ENCODE data around the gene ZYX.

The ZYX gene

GRCh38 chr7:143355450-143356385 is 25.4 kb upstream of the ZYX start:
- H3K4me3 ChIP-seq (ENCODE audit: low read length), result no peak overlapping the region
- TF ChIP-seq ZNF274 (IDR thresholded peaks at IDR 0.05; ENCODE audit: low read depth, low read length), result no peak

DNA sequence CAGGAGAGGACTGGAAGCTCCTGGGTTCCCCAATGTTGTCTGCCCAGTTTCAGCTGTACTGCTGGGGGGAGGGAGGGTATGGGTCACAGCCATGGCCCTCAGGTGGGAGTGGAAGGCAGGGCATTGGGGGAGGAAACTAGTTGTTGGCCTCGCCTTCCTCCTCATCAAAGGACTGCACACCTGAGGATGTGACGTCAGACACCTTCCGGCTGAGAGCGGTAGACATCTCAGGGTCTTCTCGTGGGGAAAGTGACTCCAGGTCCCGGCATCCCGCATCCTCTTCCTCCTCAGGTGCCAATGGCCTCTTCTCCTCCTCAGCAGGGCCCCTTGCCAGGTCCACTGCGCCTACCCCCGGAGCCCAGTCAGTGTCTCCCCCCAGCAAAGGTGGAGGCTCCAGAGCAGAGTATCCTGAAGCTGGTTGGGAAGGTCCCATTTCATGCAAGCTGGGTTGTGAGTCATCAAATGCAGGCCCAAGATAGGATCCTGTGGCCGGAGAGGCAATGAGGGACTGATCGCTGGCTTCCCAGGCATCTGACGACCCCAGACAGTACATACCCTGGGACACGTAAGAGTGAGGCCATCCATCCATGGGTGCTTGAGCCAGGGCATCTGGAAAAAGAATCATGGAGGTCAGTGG is 24.6 kb upstream of the ZYX start:
- no peak overlapping the region for H3K4me3 ChIP-seq (ENCODE audit: low read length)
- no peak for TF ChIP-seq ZNF274 (IDR thresholded peaks at IDR 0.05; ENCODE audit: low read depth, low read length)

GRCh38 chr7:143358626-143359025 is 22.5 kb upstream of the ZYX start:
- no peak overlapping the region for H3K4me3 ChIP-seq (ENCODE audit: low read length)
- TF ChIP-seq ZNF274 (IDR thresholded peaks at IDR 0.05; ENCODE audit: low read depth, low read length), result no peak

GRCh38 chr7:143359771-143360353 is 21.3 kb upstream of the ZYX start:
- no peak for TF ChIP-seq ZNF274 (IDR thresholded peaks at IDR 0.05; ENCODE audit: low read depth, low read length)
- H3K4me3 ChIP-seq (ENCODE audit: low read length), result no peak overlapping the region

GRCh38 chr7:143360788-143361551 is 20.2 kb upstream of the ZYX start:
- no peak for TF ChIP-seq ZNF274 (IDR thresholded peaks at IDR 0.05; ENCODE audit: low read depth, low read length)
- H3K4me3 ChIP-seq (ENCODE audit: low read length), result no peak overlapping the region

DNA sequence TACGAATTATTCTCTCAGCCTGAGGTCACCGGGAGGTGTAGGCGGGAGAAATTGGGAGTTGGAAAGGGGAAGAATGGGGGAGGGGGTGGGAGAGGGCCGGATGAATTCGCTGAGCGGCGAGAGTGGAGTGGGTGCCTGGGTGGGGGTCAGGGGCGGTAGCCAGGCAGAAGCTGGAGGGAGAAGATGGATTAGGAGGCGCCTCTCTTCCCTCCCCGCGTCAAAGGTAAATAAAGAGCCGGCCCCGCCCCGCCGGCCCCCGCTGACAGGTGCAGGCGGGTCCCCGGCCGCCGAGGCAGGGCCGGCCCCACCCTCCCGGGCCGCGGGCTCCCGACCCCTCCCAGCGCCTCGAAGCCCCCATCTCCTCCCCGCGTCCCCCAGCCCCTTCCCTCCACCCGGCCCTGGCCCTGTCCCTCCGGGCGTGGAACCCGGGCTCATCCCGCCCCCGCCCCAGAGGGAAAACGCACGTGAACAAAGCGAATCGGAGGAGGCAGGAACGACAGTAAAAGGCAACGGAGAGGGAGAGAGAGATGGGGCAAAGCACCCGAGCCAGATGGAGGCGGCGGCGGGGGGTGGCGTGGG is 19.5 kb upstream of the ZYX start:
- 0 out of 2 replicates have a peak overlapping the region, but pooled peaks have one; percentile 55 for H3K4me3 ChIP-seq (ENCODE audit: low read length)
- no peak for TF ChIP-seq ZNF274 (IDR thresholded peaks at IDR 0.05; ENCODE audit: low read depth, low read length)

- no peak for TF ChIP-seq ZNF274 (IDR thresholded peaks at IDR 0.05; ENCODE audit: low read depth, low read length)
- peak within 1 kb of the TSS; percentile 55 for H3K4me3 ChIP-seq (ENCODE audit: low read length)
These were observed 18.8 kb upstream of the ZYX start, which contains the start of gene FAM131B for GRCh38 chr7:143362131-143363015. TSS of gene FAM131B (minus strand) at chr7:143362713. CDS start at chr7:143362603, 110 bp downstream.

- H3K4me3 ChIP-seq (ENCODE audit: low read length), result no peak overlapping the region
- no peak for TF ChIP-seq ZNF274 (IDR thresholded peaks at IDR 0.05; ENCODE audit: low read depth, low read length)
These were observed 17.9 kb upstream of the ZYX start for GRCh38 chr7:143363016-143363937.

- no peak for TF ChIP-seq ZNF274 (IDR thresholded peaks at IDR 0.05; ENCODE audit: low read depth, low read length)
- H3K4me3 ChIP-seq (ENCODE audit: low read length), result no peak overlapping the region
These were observed 13.2 kb upstream of the ZYX start for GRCh38 chr7:143367972-143368371.

DNA sequence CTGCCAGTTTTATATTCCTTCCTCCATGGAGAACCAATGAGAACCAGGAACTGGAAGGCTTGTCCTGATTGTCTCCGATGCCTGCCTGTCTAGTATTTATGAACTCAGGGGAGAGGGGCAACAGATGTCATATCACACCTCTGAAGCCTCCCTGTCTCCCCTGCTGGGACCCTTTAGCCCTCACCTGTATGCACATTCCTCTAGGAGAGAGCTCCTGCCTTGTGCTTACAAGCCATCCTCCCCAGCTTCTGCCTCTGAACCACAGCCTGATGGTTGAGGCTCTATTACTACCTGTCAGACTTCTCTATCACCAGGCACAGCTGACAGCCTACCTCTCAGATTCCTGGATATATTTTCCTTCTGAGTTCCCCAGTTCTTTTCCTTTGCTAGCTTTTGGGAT is 12.8 kb upstream of the ZYX start:
- no peak for TF ChIP-seq ZNF274 (IDR thresholded peaks at IDR 0.05; ENCODE audit: low read depth, low read length)
- no peak overlapping the region for H3K4me3 ChIP-seq (ENCODE audit: low read length)

- no peak for TF ChIP-seq ZNF274 (IDR thresholded peaks at IDR 0.05; ENCODE audit: low read depth, low read length)
- no peak overlapping the region for H3K4me3 ChIP-seq (ENCODE audit: low read length)
These were observed 11.2 kb upstream of the ZYX start for GRCh38 chr7:143369678-143370651.
